B cell (primary cell): Measurements from ENCODE around the gene IRX4. TPM values are rescaled to one million over a fixed set of nuclear protein-coding genes. Genes with fewer than 3 reads are reported as not detected.
"Not testable (repeated sequence)": the region's sequence is repeated elsewhere in the genome, so short reads cannot be mapped to it uniquely, and the experiment has no call there.

Source experiments
- ATAC-seq: fragments of 200-7000 bp; cut with Tn5 transposase; one replicate; pipeline ENCODE4 v1.10.0; 2021; ENCODE audit warnings: low read depth, mild to moderate bottlenecking, moderate number of reproducible peaks, moderate library complexity
- CTCF ChIA-PET: fragments of 350-600 bp; sonication (Branson Sonifier 250); formaldehyde crosslinking; loops from one replicate; lab custom pipeline; 2021; ENCODE audit warnings: antibody characterized with exemption, inconsistent platforms; lab: Charles Lee
- POLR2A ChIA-PET: fragments of 350-600 bp; sonication (Branson Sonifier 250); formaldehyde crosslinking; loops from one replicate; lab custom pipeline; 2021; ENCODE audit warnings: antibody characterized with exemption; lab: Charles Lee
- DNase-seq: peaks from one replicate; pipeline ENCODE4 v3.0.0; 2013
- H2AFZ ChIP-seq: 2 replicates; pipeline ENCODE4 v1.6.1; 2012; ENCODE audit warnings: mild to moderate bottlenecking, low read depth, low read length; ENCODE audit not compliant: insufficient read depth, poor library complexity, severe bottlenecking
- H3K27ac ChIP-seq, 2 donors: 1 replicate in 1 of 2; 2 replicates in 1 of 2; pipeline ENCODE4 v1.5.1; 2012 to 2013; ENCODE audit warnings: low read length in 2 of 2, mild to moderate bottlenecking in 2 of 2, moderate library complexity in 1 of 2
- H3K27me3 ChIP-seq, 4 experiments: fragments of 200-600 bp in 1 of 4; sonication (generic) in 1 of 4; replicated peaks in 1 of 4; 1 replicate in 2 of 4; 2 replicates in 2 of 4; pipeline versions ENCODE4 v1.6.1 to v1.7.0; 2013 to 2016; ENCODE audit warnings: low read length in 3 of 4, mild to moderate bottlenecking in 2 of 4, mixed read lengths in 1 of 4, moderate library complexity in 1 of 4; ENCODE audit not compliant: insufficient read depth in 4 of 4, control insufficient read depth in 3 of 4; ENCODE audit errors: control extremely low read depth in 1 of 4
- H3K36me3 ChIP-seq, 2 experiments: replicated peaks in 1 of 2; 1 replicate in 1 of 2; 2 replicates in 1 of 2; pipeline versions ENCODE4 v1.6.1 to v1.7.1; 2013; ENCODE audit warnings: low read length in 1 of 2; ENCODE audit not compliant: insufficient read depth in 2 of 2, control insufficient read depth in 1 of 2; ENCODE audit errors: control extremely low read depth in 1 of 2, extremely low read depth in 1 of 2
- H3K4me1 ChIP-seq, 2 donors: fragments of 200-600 bp in 1 of 2; sonication (generic) in 1 of 2; 1 replicate in 1 of 2; 2 replicates in 1 of 2; pipeline versions ENCODE4 v1.5.1 to v1.6.1; 2013 to 2017; ENCODE audit warnings: low read length in 2 of 2; ENCODE audit not compliant: control insufficient read depth in 2 of 2, insufficient read depth in 2 of 2
- H3K4me2 ChIP-seq: replicated peaks from 2 replicates; pipeline ENCODE3; 2012; ENCODE audit warnings: mild to moderate bottlenecking, low read depth, low read length; ENCODE audit not compliant: poor library complexity, severe bottlenecking
- H3K4me3 ChIP-seq, 5 experiments: fragments of 200-600 bp in 1 of 5; sonication (generic) in 1 of 5; 1 replicate in 3 of 5; 2 replicates in 2 of 5; pipeline versions ENCODE4 v1.5.1 to v1.7.0; 2011 to 2016; ENCODE audit warnings: low read length in 4 of 5, mild to moderate bottlenecking in 4 of 5, low read depth in 2 of 5, control low read depth in 1 of 5, moderate library complexity in 1 of 5; ENCODE audit not compliant: insufficient read depth in 1 of 5; ENCODE audit errors: control extremely low read depth in 1 of 5, extremely low read depth in 1 of 5
- H3K79me2 ChIP-seq: fragments of 200-600 bp; sonication (generic); one replicate; pipeline ENCODE4 v1.6.0; 2016; ENCODE audit warnings: low read length; ENCODE audit not compliant: control insufficient read depth, insufficient read depth
- H3K9ac ChIP-seq: fragments of 200-600 bp; sonication (generic); 2 replicates; pipeline ENCODE4 v1.6.1; 2017; ENCODE audit warnings: mild to moderate bottlenecking, low read length, moderate library complexity
- H3K9me3 ChIP-seq, 3 donors: one replicate each; pipeline versions ENCODE4 v1.6.1 to v1.7.1; 2013; ENCODE audit warnings: low read length in 2 of 3; ENCODE audit not compliant: control insufficient read depth in 2 of 3, insufficient read depth in 1 of 3; ENCODE audit errors: control extremely low read depth in 1 of 3
- H4K20me1 ChIP-seq: 2 replicates; pipeline ENCODE4 v1.6.0; 2012; ENCODE audit warnings: mild to moderate bottlenecking, low read length; ENCODE audit not compliant: insufficient read depth, control insufficient read depth, poor library complexity, severe bottlenecking
- H3K27ac Mint-ChIP-seq: one replicate; pipeline ENCODE4 v1.8.0; 2021; ENCODE audit warnings: mixed read lengths
- H3K27me3 Mint-ChIP-seq: one replicate; pipeline ENCODE4 v1.8.0; 2021; ENCODE audit warnings: mixed read lengths
- H3K4me1 Mint-ChIP-seq: one replicate; pipeline ENCODE4 v1.8.0; 2021; ENCODE audit warnings: mixed read lengths
- H3K4me3 Mint-ChIP-seq: one replicate; pipeline ENCODE4 v1.8.0; 2021; ENCODE audit warnings: mixed read lengths
- H3K9me3 Mint-ChIP-seq: one replicate; pipeline ENCODE4 v1.8.0; 2022; ENCODE audit warnings: mixed read lengths; ENCODE audit not compliant: insufficient read depth
- EZH2 ChIP-seq: IDR thresholded peaks from 2 replicates; pipeline ENCODE4 v1.6.1; 2012; ENCODE audit warnings: borderline replicate concordance, low read depth, mild to moderate bottlenecking, moderate library complexity, low read length; ENCODE audit not compliant: insufficient read depth, poor library complexity, severe bottlenecking
- WGBS: methylation state at CpG from one replicate; pipeline ENCODE4 v1.1.5; 2013; ENCODE audit warnings: missing lambda C conversion rate; ENCODE audit not compliant: insufficient coverage; 5-methylcytosine and 5-hydroxymethylcytosine counted together
- intact Hi-C: fragments of 100-400 bp; cut with micrococcal nuclease; formaldehyde crosslinking; loops from one replicate; pipeline ENCODE4 v1.10.0; 2022
- polyA plus RNA-seq: library from polyadenylated mRNA; depleted of rRNA; stranded (reverse); fragments of >200 nt; gene quantifications from 2 replicates; pipeline ENCODE4 v1.2.3, GENCODE V29; 2012
- total RNA-seq, 2 donors: library from RNA; stranded (reverse); fragments of 120-200 nt in 1 of 2; gene quantifications; 1 replicate in 1 of 2; 2 replicates in 1 of 2; pipeline versions ENCODE4 v1.2.3 to v1.2.4, GENCODE V29; 2013 to 2022
- TF ChIP-seq, protein P1 (sequence below): fragments of 200-600 bp; IDR thresholded peaks from one replicate; pipeline ENCODE4 v1.8.0; 2022; ENCODE audit warnings: antibody characterized with exemption, mild to moderate bottlenecking

The IRX4 gene
- total and polyA plus RNA-seq, 2 donors (not counting 1 experiment from before 2014, with no cell fraction given): not detected

DNA sequence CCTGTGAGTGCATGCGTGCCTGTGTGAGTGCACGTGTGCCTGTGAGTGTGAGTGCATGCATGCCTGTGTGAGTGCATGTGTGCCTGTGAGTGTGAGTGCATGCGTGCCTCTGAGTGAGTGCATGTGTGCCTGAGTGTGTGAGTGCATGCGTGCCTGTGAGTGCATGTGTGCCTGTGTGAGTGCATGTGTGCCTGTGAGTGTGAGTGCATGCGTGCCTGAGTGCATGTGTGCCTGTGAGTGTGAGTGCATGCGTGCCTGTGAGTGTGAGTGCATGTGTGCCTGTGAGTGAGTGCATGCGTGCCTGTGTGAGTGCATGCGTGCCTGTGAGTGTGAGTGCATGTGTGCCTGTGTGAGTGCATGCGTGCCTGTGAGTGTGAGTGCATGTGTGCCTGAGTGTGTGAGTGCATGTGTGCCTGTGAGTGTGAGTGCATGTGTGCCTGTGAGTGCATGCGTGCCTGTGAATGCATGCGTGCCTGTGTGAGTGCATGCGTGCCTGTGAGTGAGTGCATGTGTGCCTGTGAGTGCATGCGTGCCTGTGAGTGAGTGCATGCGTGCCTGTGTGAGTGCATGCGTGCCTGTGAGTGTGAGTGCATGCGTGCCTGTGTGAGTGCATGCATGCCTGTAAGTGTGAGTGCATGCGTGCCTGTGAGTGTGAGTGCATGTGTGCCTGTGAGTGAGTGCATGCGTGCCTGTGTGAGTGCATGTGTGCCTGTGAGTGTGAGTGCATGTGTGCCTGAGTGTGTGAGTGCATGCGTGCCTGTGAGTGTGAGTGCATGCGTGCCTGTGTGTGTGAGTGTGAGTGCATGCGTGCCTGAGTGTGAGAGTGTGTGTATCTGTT, 12.1 kb downstream of the IRX4 start:
- CTCF ChIA-PET, H2AFZ ChIP-seq, DNase-seq, POLR2A ChIA-PET, H3K4me2 ChIP-seq, intact Hi-C loops, H3K79me2 ChIP-seq, ATAC-seq, H3K4me3 Mint-ChIP-seq, H3K27ac ChIP-seq, H3K9me3 Mint-ChIP-seq, H3K4me3 ChIP-seq, H3K36me3 ChIP-seq, H3K27ac Mint-ChIP-seq, H3K9ac ChIP-seq, H4K20me1 ChIP-seq: not testable (repeated sequence)
- 97% methylated on average over 17 of the region's 21 CpGs for WGBS
- Histone ChIP-seq H3K9me3 (peaks cover 0 to 23% (median 0%) of the 10 kb centered on the region in 3 donors), H3K27me3 (peaks cover 0 to 59% (median 28%) of the 10 kb centered on the region in 4 experiments), H3K4me1 (peaks cover 16 to 17% of the 10 kb centered on the region in 2 donors)
- peaks cover 45% of the 10 kb centered on the region for H3K27me3 Mint-ChIP-seq
- peaks cover 11% of the 10 kb centered on the region for H3K4me1 Mint-ChIP-seq

DNA sequence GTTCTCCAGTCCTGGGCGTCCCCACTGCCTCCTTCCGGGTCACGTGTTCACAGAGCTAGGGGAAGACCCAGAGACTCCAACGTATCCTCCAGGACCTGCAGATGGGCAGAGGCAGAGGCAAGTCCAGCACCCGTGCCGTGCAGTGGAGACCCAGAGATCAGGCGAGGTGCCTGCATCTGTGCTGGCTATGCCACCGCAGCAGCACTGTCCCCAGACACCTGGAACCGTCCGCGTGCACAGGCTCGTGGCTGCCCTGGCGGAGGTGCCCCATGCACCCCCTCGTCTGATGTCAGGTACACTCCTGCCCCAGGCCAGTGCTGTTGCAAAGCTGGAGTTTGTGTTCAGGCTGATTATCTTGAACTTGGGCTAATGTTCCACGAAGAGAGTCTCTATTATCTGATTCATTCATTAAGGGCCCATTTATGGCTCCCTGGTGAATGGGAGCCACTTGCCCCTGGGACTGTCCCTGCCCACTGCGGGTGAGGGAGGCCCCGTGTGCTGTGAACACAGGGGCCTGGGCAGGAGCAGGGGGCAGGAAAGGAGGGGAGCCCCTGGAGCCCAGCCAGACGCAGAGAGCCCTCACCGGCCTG, 13.7 kb downstream of the IRX4 start:
- H3K4me1 ChIP-seq: peaks cover 0 to under 1% of the 10 kb centered on the region in 2 donors
- no peak overlapping the region for H3K4me2 ChIP-seq
- no peaks in the 10 kb centered on the region for H3K79me2 ChIP-seq
- Mint-ChIP-seq H3K9me3 (no peaks in the 10 kb centered on the region), H3K4me3 (no peak overlapping the region), H3K27ac (no peak overlapping the region), H3K4me1 (no peaks in the 10 kb centered on the region), H3K27me3 (peaks cover 43% of the 10 kb centered on the region)
- H3K27me3 ChIP-seq: peaks cover 0 to 43% (median 16%) of the 10 kb centered on the region in 4 experiments
- H4K20me1 ChIP-seq: no peaks in the 10 kb centered on the region
- H3K9ac ChIP-seq: no peak overlapping the region
- ATAC-seq (no peak), DNase-seq (no peak)
- H3K27ac ChIP-seq: no peak overlapping the region
- WGBS: 79% methylated on average over 19 of the region's 19 CpGs
- no peaks in the 10 kb centered on the region for H3K36me3 ChIP-seq
- TF ChIP-seq EZH2: no peak
- TF ChIP-seq, protein P1, sequence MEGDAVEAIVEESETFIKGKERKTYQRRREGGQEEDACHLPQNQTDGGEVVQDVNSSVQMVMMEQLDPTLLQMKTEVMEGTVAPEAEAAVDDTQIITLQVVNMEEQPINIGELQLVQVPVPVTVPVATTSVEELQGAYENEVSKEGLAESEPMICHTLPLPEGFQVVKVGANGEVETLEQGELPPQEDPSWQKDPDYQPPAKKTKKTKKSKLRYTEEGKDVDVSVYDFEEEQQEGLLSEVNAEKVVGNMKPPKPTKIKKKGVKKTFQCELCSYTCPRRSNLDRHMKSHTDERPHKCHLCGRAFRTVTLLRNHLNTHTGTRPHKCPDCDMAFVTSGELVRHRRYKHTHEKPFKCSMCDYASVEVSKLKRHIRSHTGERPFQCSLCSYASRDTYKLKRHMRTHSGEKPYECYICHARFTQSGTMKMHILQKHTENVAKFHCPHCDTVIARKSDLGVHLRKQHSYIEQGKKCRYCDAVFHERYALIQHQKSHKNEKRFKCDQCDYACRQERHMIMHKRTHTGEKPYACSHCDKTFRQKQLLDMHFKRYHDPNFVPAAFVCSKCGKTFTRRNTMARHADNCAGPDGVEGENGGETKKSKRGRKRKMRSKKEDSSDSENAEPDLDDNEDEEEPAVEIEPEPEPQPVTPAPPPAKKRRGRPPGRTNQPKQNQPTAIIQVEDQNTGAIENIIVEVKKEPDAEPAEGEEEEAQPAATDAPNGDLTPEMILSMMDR: no peak
- H2AFZ ChIP-seq: no peak overlapping the region
- no peak overlapping the region for H3K4me3 ChIP-seq
- ChIA-PET POLR2A (no interaction called here), CTCF (no interaction called here)
- H3K9me3 ChIP-seq: peaks cover 0 to 13% (median 0%) of the 10 kb centered on the region in 3 donors
- intact Hi-C loops: no loop called here
